Activated effector memory CD4-positive, alpha-beta T cell treated with anti-CD3 and anti-CD28 coated beads, Interleukin-2, amount 50 U/mL, for 16 hours (primary cell): ENCODE data around the gene SDHAF1.
"Not testable (repeated sequence)": the region's sequence is repeated elsewhere in the genome, so short reads cannot be mapped to it uniquely, and the experiment has no call there.

Experiments used
- DNase-seq: peaks from one replicate; pipeline ENCODE4 v3.0.0-alpha.2; 2020

The SDHAF1 gene

GRCh38 chr19:35995048-35995993, at the start of gene SDHAF1:
Gene SDHAF1 (plus strand): TSS chr19:35995188. CDS start chr19:35995275, 87 bp downstream.
- peak; percentile 98 for DNase-seq

- DNase-seq = no peak
These were observed 48.8 kb upstream of the SDHAF1 start for GRCh38 chr19:35946203-35946602.

- DNase-seq = no peak
These were observed 45.9 kb upstream of the SDHAF1 start for GRCh38 chr19:35949131-35949530.

- no peak for DNase-seq
These were observed 38.9 kb upstream of the SDHAF1 start for GRCh38 chr19:35955881-35956634.

GRCh38 chr19:35957411-35957810, 37.6 kb upstream of the SDHAF1 start:
- DNase-seq = not testable (repeated sequence)

- no peak for DNase-seq
These were observed 36.3 kb upstream of the SDHAF1 start for GRCh38 chr19:35958660-35959039.

GRCh38 chr19:35959040-35959967, 35.7 kb upstream of the SDHAF1 start:
- peak; percentile 95 for DNase-seq

GRCh38 chr19:35959968-35960320, 35.0 kb upstream of the SDHAF1 start:
- DNase-seq = no peak

GRCh38 chr19:35960432-35960972, 34.5 kb upstream of the SDHAF1 start:
- DNase-seq = no peak

- DNase-seq = peak; percentile 71
These were observed 31.5 kb upstream of the SDHAF1 start for GRCh38 chr19:35963514-35963913.

GRCh38 chr19:35966771-35967170, 28.2 kb upstream of the SDHAF1 start:
- DNase-seq = no peak

- DNase-seq = no peak
These were observed 21.5 kb upstream of the SDHAF1 start for GRCh38 chr19:35973487-35973886.

GRCh38 chr19:35975608-35976214, 19.3 kb upstream of the SDHAF1 start:
- no peak for DNase-seq

- no peak for DNase-seq
These were observed 17.4 kb upstream of the SDHAF1 start for GRCh38 chr19:35977446-35978222.

- no peak for DNase-seq
These were observed 16.7 kb upstream of the SDHAF1 start for GRCh38 chr19:35978271-35978670.

GRCh38 chr19:35978832-35979365, 16.1 kb upstream of the SDHAF1 start:
- DNase-seq = no peak

- not testable (repeated sequence) for DNase-seq
These were observed 14.0 kb upstream of the SDHAF1 start for GRCh38 chr19:35980997-35981396.

- DNase-seq = no peak
These were observed 11.8 kb upstream of the SDHAF1 start for GRCh38 chr19:35983177-35983576.

GRCh38 chr19:35986111-35986510, 8.9 kb upstream of the SDHAF1 start:
- DNase-seq = no peak

GRCh38 chr19:35986664-35987570, 8.1 kb upstream of the SDHAF1 start:
- peak; percentile 68 for DNase-seq
